GM19468 (cell line): ENCODE results near the gene CCDC126.
"Not testable (repeated sequence)": the region's sequence is repeated elsewhere in the genome, so short reads cannot be mapped to it uniquely, and the experiment has no call there.

ENCODE experiments used
- ATAC-seq: cut with Tn5 transposase; IDR thresholded peaks from one replicate; pipeline ENCODE4 v1.9.1; 2021; ENCODE audit warnings: mild to moderate bottlenecking, moderate library complexity, moderate number of reproducible peaks; ENCODE audit not compliant: unreplicated experiment; ENCODE audit errors: extremely low read depth

CCDC126 gene

DNA sequence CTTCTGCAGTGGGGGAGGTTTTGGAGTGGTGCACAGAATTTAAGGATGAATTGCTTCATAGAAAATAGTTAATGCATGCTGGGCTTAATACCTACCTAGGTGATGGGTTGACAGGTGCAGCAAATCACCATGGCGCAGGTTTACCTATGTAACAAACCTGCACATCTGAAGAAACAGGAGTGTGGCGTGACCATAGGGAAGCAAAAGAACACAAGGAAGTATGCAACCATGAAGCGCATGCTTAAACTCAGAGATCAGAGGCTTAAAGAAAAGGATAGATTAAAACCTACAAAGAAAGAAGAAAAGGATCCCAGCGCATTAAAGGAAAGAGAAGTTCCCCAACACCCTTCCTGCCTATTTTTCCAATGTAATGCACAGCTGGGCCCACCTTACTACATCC, 22.0 kb downstream of the CCDC126 start:
- ATAC-seq, result no peak

DNA sequence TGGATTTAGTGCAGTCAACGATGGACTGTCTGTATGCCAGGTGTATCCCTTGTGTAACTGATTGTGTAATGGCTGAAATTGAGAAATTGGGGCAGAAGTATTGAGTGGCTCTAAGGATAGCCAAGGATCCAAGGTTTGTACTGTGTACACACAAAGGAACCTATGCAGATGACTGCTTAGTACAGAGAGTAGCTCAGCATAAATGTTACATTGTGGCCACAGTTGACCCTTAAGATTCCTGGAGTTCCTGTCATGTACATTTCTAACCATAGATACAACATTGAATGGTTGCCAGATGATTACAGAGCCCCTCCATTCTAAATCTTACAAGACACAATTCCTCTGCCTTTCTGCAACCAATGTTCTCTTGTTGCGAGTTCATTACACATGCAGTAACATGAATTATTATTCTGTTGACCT, 25.3 kb downstream of the CCDC126 start:
- ATAC-seq, result no peak

DNA sequence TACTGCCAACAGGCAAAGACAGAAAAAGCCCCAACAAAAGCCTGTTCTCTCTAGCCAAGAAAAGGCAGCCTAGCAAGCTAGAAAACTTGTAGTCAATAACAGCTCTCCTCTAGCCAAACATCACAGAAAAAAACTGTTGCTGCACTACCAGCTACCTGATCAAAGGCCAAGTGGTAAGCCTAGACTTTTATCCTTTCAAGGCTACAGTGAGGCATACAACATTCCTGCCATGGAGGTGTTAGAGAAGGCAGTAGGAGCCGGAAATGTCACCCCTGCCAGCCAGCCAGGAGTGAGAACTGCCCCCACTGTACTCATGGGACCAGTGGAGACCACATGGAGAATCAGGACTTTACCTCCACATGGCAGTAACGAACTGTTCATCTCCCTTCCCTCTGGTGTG, 31.2 kb downstream of the CCDC126 start:
- ATAC-seq, result no peak

DNA sequence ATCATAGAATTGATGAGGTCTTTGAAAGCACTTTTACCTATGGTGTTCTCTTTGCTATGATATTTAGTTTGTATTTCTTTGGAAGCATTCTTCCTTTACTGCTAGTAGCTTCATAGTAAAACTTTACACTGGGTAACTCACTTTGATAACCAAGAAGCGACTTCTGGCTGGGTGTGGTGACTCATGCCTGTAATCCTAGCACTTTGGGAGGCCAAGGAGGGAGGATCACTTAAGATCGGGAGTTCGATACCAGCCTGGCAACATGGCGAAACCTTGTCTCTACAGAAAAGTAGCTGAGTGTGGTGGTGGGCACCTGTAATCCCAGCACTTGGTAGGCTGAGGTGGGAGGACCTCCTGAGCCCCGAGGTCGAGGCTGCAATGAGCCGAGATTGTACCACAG, 36.2 kb downstream of the CCDC126 start:
- ATAC-seq, result no peak

DNA sequence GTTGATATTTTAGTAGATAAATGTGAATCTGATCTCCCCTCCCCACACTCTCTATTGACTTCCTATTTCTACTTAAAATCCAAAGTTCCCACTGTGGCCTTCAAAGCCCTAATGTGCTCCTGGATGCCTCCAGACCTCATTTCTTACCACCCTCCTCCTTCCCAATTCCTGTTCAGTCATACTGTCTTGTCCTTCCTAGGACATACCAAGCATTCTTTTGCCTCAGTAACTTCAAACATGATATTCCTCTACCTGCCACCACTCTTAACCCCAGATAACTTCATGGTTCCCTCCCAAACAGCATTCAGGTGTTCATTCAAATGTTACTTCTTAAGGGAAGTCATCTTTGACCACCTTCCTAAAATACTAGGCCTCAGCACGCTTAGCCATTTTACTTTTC, 48.6 kb downstream of the CCDC126 start:
- no peak for ATAC-seq

DNA sequence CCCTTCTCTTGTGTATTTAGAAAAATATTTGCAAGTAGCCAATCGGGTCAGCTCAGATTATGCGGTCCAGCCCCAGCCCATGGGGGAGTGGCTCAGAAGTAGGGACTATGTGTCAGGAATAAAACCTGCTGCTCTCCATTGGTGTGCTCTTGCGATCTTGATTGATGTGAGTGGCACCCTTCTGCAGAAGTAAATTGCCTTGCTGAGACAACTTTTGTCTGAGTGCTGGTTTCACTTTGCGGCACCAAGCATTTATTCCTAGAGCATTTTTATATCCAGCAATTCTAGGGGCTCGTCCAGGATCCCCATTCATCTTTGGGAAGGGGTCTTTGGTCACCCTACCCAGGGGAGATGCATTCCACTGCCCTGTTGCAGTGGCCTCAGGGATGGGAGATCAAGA, 56.8 kb downstream of the CCDC126 start:
- no peak for ATAC-seq

DNA sequence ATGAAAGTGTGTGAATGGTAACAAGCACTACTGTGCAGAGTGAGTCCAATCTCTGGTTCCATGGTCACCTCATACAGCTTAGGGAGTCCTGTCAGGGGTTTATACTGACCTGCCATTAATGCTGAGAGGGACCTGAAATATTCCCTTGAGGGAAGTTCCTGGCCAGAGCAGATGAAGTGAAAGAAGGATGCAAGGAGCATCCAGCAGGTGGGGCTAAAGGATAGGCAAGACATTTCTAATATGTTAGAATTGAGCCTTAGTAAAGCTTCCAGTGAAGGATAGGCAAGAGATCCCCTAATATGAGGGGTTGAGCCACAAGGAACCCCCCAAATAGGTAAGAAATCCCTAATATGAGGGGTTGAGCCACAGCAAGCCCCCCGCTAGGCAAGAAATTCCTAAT, 57.3 kb downstream of the CCDC126 start:
- ATAC-seq, result no peak

DNA sequence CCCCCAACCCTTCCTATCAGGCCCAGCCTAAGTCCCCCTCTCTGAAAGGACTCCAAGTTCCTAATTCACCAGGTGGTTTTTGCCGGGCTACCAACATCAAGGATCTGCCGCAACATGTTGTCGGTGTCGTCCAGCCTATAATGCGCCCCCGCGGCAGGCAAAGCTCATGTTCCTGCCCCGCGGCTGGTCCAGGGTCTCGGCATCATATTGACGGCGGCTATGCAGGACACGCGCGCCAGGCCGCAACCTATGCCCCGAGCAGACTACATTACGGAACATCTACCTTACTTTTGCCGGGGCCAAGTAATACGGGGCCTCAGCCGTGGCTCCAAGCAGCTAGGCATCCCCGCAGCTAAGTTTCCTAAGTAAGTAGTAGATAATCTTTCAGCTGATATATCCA, 58.3 kb downstream of the CCDC126 start:
- ATAC-seq, result no peak

DNA sequence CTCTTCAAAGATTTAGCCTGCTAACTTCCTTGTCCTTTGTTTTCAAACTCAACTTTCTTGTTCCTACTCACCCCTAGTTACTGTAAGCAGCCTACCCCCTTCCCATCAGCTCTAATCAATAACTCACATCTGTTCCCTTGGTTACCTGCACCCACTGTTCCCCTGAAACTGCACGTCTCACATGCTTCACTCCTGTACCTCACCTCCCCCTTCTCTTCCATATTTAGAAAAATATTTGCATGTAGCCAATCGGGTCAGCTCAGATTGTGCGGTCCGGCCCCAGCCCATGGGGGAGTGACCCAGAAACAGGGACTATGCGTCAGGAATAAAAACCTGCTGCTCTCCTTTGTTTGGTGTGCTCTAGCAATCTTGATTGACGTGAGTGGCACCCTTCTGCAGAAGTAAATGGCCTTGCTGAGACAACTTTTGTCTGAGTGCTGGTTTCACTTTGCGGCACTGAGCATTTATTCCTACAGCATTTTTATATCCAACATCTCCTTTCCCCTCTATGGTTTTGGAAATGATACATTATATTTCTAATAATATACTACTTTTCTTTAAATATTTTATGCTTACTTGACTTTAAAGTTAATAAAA, 61.7 kb downstream of the CCDC126 start:
- ATAC-seq, result no peak

DNA sequence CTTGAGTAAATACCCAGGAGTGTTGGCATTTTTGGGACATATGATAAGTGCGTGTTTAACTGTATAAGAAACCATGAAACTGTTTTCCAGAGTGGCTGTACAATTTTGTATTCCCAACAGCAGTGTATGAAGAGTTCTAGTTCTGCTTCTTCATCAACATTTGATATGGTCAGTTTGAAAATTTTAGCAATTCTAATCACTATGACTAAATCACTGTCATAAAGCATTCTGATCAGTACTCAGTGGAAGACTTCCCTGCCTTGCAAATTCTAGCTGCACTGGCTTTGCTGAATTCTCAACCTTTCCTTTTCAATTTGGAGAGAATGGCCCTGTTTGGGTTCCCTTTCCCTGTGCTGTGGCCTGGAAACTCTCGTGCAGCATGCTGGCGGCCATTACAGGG, 64.2 kb downstream of the CCDC126 start:
- ATAC-seq, result no peak

DNA sequence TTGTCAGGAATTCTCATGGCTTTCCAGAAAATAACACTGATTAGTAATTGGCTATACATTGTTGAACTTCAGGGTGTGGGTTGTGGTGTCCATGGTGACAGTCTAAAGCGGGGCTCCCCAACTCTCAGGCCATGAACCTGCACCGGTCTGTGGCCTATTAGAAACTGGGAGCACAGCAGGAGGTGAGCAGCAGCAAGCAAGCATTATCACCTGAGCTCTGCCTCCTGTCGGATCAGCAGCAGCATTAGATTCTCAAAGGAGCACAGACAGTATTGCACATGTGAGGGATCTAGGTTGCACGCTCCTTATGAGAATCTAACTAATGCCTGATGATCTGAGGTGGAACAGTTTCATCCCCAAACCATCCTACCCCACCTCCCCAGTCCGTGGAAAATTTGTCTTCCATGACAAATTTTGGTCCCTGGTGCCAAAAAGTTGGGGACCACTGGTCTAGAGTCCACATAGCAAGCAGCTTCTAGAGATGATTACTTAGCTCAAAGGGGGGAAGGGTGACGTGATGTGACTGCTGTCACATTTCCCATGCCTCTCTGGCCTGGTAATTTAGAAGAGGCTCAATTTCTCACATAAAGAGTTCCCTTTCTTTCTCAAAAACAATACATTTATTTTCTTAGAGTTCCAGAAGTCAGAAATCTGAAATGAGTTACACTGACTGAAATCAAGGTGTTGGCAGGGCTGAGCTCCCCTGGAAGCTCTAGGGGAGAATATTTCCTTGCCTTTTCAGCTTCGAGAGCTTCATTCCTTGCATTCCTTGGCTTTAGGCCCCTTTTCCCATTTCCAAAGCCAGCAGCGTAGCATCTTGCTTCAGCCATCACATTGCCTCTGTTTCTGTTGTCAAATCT, 65.2 kb downstream of the CCDC126 start:
- ATAC-seq, result no peak

DNA sequence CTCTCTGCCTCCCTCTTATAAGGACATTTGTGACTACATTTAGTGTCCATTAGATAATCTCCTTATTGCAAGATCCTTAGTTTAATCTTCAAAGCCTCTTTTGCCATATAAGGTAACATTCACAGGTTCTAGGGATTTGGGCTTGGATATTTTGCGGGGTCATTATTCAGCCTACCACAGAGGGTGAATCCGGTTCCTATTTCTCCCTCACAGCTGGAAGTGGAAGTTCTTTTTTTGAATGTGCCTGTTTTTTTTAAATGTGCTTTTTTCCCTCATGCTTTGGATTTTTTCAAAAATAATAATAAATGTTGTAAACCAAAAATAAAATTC, 65.8 kb downstream of the CCDC126 start:
- no peak for ATAC-seq

DNA sequence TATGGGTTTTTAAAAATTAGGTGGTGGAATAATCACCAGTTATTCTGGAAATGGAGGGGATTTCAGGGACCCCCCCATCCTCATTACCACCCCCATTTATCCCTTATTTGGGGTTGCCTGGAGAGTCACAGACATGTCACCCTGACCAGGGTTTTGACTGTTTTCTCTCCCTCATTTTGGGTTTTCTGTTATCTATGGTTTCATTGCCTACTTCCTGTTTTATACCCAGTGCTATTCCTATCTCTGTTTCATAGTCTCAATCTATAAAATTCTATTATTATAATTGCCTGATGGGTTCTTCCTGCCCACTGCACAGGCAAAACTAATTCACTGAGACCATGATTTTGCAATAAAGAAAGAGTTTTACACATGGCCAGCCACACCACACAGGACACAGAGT, 66.9 kb downstream of the CCDC126 start:
- ATAC-seq, result no peak

DNA sequence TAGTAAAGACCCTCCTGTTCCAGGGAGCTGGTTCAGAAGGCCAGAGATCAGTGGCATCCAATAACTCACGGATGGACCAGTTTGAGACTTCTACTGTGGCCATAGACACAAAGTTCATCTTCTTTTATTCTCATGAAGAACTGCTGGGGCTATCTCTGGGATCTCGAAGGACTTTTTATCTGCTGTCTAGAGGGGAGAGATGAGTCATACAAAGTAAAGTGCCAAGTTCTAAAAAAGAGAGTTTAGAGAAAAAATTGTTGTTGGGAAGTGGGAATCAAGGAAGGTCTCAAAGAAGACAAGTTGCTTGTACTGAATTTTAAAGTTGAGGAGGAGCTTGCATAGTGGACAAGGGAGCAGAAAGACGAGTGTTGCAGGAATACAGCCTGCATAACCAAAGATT, 74.9 kb downstream of the CCDC126 start:
- no peak for ATAC-seq

DNA sequence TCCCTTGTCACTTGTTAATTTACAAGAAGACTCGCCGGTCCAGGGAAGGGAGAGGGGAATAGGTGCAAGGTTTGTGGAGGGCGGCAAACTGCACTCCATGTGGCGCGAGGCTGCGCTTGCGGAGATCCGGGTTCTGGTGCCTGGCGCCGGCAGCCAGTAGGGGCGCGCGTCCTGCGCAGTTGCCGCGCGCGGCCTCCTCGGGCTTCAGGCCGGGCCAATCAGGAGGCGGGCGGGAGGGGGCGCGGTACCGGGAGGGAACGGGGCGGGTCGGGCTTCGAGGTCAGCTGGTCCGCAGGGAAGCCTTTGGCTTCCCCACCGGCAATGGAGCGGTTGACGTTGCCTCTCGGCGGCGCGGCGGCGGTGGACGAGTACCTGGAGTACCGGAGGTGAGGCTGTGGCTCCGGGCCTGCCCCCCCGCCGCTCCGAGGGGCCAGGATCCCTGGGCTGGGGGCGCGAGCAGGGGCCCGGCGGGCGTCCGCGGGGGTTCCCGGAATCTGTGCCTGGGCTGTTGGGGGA, 82.8 kb downstream of the CCDC126 start, which contains the start of gene FAM221A:
Gene FAM221A (plus strand): TSS at position 302 of the 516 bp plus-strand sequence. CDS start 20 bp downstream, at position 322.
- ATAC-seq, result peak; percentile 98

DNA sequence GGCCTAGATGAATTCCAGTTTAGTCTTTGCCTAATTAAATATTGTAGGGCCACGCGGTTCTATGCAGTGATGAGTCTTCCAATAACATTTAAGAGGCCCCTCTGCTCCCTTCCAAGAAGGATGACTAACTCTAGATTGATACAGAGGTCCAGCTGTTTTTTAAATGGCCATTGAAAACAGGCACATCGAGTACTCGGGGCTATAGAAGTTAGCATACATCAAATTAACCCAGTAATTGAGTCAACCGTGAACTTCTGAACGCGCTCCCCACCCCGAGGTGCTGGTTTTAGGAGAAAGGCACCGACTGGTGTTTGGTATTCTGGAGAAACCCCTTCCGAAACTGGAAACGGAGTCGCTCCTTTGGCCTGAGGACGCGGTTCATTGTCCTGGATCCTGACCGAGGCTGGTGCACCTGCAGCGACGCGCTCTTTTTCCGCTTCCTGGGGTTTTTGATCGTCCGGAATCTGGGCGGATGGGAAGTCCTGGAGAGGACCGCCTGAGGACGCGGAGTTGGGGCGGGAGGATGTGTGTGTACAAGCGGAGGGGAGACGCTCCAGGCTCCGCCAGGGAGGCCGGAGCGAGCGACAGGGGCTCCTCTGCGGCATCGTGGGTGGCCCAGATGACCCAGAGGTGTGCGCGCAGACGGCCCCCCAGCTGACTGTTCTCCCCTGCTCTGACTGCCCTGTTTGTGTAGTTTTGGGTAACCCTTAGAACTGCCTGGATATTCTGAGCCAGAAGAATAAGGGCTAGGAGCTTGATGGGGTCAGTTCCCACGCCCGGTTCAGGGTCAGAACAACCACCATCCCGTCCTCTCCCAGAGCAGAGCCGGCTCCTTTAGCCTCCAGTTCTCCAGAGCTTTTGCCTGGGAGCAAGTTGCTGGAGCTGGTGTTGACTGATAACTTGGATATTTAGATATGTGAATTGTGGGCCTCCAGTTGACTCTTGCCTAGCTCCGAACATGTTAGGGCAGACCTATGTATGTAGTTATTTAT, 83.5 kb downstream of the CCDC126 start:
- no peak for ATAC-seq

DNA sequence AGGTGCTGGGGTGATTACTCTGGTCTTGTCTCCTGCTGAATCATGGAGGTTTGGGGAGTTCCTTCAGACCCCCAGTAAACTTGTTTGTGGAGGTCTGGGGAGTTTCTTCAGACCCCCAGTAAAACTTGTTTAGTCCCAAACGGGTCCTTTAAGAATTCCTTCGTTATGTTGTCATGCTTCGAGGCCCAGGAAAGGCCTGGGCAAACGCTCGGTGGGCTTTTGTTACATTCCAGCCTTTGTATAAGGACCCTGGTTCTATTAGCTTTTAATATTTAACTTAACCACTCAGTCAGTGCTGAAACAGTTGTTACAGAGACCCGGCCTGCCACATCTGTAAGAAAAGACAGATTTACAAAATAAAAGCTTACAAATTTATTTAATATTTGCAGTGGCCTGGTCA, 86.9 kb downstream of the CCDC126 start:
- not testable (repeated sequence) for ATAC-seq

DNA sequence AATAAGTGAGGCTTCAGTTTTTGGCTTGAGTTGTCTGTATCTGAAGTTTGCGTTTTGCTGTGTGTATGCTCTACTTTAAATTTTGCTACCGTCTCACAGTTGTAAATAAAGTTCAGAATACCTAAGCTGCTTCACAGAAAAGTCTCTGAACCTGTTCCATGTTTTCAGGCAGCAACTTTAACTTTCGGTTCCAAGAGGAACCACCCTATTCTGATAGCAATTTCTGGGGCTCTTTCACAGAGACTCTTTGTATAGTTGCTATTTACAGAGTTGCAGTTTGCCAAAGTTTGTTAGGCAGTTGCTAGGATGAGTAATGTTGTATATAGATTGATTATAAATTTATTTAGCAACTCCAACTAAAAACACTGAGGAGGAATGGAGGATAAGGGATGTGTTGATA, 88.5 kb downstream of the CCDC126 start:
- ATAC-seq, result no peak

DNA sequence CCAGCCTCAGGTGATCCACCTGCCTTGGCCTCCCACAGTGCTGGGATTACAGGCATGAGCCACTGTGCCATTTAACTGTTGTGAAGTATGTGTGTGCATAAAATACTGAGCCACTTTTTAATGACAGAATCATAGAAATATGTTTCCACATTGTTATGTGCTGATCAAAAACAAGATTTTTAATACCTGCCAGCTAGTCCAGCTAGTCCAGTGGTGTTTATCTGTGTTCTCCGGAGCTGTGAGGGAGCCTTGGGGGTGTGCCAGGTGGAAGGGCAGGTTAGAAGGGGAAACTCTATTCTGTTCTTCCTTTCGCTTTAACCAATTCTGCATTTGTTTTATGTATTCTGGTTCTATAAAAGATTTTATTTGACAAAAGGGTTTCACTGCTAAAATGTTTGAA, 89.8 kb downstream of the CCDC126 start:
- ATAC-seq, result no peak

DNA sequence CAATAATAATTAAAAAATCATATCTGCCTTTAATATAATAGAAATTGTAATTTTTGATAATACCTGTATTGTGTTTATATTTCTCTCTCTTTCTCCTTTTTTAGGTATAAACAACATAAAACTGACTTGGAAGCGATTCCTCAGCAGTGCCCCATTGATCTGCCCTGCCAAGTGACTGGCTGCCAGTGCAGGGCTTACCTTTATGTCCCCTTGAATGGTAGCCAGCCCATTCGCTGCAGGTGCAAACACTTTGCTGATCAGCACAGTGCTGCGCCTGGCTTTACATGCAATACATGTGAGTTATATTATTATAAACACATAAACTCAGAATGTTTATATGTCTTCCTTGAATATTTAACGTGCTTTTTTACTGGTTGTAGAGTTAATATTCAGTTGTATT, 92.0 kb downstream of the CCDC126 start:
- ATAC-seq, result no peak

DNA sequence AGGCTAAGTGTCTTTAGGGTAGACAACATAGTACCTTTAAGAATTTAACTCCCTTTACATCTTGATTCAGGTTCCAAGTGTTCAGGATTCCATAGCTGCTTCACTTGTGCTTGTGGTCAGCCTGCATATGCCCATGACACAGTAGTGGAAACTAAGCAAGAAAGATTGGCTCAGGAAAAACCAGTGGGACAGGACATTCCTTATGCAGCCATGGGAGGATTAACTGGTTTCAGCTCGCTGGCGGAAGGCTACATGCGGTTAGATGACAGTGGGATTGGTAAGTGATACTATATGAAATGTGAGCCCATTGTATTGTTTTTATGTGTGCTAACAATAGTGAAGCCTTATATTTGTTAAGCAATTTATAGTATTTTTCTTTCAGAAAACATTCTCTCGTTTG, 94.1 kb downstream of the CCDC126 start:
- ATAC-seq, result no peak
